NCI-H2107 treated with DMSO at 0.1 percent for 48 hours (cell line): ENCODE data around the gene FRZB.
A peak's percentile ranks its signal among the peaks of the same experiment; 100 is the strongest.
"Not testable (repeated sequence)": the region's sequence is repeated elsewhere in the genome, so short reads cannot be mapped to it uniquely, and the experiment has no call there.

Experiments used
- DNase-seq: peaks from one replicate; lab custom pipeline; 2025; ENCODE audit not compliant: unreplicated experiment; lab: John Stamatoyannopoulos, UW

Gene FRZB

DNA sequence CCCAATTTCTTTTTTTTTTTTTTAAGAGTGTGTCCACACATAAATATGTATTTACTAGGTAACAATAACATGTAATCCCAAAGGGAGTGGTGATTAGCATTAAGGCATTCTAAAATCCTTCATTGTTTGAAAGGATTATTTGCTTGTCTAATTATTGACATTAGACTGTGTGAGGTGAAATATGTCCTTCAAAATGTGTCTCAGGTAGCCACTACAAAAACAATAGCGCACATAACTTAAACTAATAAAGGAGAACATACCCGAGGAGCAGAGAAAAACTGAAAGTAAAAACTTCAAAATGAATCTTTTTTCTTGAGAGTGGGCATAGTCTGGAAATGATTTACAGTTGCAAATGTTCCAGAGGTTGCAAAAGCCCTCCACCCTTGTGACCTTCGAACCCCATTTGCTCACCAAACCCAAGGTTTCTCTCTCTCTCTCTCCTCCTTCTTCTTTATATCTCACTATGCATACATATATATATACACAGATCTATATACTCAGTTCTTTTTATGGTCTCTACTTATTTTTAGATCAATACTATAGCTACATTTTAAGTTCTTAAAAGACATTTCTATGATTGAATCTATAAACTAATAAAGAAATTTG lies 24.4 kb upstream of the FRZB start:
- no peak for DNase-seq

DNA sequence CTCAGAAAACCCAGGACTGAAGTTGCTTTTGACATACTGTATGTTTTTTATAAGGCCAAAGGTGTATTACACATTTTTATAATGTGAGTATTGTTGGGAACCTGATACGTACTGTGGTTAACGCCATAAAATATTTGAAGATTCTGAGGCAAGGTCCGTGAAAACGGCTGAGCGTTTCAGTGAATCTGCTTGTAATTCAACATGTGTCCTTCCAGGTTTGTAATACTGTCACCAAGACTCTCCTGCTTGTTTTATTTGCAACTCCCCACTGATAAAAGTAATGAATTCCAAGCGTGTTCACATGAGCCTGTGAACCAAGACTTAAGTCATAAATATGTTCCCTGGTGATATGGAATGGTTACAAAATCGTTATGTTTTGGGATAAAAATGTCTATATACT lies 23.9 kb upstream of the FRZB start:
- DNase-seq: no peak

DNA sequence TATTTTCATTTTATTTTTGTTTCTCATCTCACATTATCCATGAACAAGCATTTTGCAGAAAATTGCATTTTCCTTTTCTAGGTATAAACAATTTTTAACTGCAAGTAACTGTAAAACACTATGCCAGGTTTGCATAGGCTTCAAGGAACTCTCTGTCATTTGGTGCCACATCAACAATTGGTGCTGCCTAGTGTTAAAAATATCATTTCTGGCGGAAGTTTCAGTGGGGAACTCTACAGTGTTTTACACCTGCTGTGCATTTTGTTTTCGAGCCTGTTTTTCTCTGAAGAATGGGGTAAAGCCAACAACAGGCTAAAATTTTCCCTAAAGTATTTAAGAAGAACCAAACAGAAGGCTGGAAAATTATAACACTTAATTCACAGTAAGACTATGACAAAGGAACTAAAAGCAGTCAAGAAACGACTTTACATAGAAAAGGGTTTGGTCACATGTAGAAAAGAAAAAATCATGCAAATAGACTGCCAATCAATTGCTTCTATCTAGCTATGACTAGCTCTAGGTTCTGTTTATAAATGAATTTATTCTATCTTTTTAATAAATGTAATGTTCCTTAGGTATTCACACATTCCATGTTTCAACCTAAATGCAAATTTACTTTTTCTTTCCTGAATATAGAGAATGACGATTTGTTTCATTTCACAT lies 21.4 kb upstream of the FRZB start:
- DNase-seq: no peak

DNA sequence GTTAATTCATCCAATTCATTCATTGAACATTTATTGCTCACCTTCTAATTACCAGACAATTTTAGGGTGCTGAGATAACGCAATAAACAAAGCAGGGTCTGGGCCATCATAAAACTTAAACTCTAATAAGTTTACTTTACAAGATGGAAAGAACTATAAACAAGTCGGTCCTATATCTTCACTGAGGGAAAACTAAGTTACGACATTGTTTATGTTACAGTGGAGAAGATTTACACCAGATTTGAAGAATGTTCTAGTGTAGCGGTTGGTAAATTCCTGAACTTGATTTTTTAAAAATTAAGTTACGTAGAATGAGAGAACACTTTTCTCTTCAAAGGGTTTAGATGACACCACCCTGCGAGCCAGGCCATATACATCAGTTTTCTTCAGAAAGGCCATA lies 20.7 kb upstream of the FRZB start:
- no peak for DNase-seq

DNA sequence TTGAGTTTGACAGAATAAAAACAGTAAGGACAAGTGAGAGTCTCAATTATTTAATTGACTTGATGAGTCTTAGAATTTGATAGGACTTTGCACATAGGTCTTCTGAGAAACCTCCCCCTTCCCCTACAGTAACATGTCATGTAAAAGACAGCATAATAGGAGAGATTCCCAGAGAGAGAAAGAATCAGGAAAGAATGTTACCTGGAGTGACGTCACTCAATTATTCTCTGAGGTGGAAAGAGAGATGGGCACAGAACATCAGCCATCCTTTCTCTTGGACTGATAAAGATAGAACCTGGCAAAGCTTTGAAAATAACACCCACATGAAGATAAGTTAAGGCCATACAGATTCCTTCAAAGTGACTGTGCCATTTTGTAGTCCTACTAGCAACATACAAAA lies 19.3 kb upstream of the FRZB start:
- no peak for DNase-seq

DNA sequence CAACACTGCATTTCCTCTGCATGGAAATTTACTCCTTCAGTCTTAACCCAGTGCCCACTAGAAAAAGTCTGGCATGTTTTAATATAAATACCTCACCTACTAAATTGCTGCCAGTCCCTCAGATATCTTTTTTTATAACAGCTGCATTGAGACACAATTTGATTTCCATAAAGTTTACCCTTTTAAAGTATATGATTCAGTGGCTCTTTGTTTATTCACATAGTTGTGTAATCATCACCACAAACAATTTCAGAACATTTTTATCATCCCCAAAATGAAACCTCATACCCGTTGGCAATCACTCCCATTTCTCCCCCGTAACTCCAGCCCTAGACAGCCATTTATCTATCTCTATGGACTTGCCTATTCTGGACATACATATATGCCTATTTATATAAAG lies 17.0 kb upstream of the FRZB start:
- no peak for DNase-seq

DNA sequence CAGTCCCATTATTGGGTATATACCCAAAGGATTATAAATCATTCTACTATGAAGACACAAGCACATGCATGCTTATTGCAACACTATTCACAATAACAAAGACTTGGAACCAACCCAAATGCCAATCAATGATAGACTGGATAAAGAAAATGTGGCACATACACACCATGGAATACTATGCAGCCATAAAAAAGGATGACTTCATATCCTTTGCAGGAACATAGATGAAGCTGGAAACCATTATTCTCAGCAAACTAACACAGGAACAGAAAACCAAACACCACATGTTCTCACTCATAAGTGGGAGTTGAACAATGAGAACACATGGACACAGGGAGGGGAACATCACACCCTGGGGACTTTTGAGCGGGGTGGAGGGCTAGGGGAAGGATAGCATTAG lies 13.7 kb upstream of the FRZB start:
- DNase-seq: not testable (repeated sequence)

DNA sequence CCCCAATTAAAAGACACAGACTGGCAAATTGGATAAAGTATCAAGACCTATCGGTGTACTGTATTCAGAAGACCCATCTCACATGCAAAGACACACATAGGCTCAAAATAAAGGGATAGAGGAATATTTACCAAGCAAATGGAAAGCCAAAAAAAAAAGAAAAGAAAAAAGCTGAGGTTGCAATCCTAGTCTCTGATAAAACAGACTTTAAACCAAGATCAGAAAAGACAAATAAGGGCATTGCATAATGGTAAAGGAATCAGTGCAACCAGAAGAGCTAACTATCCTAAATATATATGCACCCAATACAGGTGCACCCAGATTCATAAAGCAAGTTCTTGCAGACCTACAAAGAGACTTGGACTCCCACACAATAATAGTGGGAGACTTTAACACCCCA lies 10.2 kb upstream of the FRZB start:
- not testable (repeated sequence) for DNase-seq

DNA sequence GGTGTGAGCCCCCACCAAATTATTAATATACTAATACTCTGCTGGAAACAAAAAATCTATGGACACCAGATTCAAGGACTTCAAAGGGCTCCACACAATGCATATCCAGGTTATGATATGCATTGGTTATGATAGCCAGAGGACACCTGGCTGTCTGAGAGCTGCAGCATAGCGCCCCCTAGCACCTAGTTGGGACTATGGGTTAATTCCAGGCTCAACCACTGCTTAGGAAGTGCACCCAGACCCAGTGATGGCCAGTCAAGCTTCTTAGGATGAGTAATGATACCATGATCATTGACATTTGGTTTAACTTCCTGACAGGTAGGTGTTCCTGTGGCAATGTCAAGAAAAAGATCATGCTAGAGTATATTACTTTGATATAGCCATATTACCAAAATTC lies 3.8 kb upstream of the FRZB start:
- peak; percentile 7 for DNase-seq

DNA sequence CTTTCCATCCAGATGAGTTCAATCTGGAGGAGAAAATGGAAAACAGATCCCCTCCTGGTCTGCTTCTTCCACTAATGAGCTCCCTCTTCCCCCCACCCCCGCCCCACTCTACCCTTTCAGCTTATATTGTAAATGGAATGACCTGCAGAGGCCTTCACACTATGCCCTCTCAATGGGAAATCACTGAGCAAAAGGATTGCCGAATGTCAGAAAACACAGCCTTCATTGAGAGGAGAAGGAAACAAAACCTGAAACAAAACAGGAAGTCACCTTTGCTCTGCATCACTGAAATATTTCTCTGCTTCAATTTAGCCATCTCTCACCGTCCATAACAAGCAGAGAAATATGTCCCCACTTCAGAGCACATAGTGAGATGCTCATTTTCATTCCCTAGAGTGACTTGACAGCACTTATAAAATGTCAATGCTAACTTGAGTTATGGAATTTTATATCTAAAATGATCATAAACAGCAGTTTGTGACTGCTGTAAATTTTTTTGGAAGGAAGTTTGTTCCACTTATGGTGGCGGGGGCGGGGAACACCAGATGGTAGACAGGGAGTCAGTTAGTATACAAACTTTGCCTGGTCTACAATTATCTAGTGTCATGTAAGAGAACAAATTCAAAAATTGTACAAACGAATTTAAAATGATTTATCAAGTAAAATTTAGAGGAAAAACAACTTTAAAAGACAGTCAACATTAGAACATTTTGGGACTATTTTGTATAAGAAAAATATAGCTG lies 1.8 kb upstream of the FRZB start:
- DNase-seq: no peak

DNA sequence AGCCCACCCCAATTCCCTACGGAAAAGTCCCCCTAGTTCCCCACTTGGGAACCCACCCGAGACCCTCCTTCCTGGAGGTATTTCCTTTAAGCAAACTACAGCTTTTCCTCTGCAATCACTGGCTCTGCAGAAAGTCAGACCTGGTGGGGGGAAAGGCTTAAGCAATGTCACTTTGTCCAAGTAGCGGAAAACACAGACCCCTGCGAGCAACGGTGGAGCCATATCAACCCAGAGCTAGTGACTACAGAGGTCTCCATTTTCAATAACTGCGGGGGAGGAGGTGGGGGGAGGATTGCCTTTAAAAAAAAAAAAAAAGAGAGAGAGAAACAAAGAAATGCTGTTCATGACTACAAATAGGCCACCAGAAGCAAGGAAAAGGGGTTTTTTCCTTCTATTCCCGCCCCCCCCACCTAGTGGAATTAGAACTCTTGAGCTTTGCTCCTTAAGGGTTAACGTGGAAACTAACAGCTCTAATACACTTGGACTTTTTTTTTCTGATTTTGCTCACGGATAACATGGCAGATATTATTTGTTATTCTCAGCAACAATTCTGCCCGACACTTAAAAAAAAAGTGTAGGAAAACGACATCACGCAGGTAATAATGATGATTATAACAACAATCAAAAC lies 1.1 kb upstream of the FRZB start:
- DNase-seq: no peak

DNA sequence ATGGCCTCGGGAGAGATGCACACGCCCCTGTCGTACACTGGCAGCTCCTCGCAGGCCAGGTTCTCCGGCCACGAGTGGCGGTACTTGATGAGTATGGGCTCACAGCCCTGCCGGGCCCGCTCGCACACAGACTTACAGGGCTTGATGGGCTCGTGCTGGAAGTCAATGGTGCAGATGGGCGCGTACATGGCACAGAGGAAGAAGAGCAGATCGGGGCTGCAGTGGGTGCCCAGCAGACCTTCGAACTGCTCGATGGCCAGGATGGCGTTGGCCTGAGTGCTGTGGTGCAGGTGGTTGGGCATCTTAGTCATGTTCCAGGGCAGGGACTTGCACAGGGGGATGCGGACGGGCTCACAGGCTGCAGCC lies 359 bp downstream of the FRZB start:
- no peak for DNase-seq

DNA sequence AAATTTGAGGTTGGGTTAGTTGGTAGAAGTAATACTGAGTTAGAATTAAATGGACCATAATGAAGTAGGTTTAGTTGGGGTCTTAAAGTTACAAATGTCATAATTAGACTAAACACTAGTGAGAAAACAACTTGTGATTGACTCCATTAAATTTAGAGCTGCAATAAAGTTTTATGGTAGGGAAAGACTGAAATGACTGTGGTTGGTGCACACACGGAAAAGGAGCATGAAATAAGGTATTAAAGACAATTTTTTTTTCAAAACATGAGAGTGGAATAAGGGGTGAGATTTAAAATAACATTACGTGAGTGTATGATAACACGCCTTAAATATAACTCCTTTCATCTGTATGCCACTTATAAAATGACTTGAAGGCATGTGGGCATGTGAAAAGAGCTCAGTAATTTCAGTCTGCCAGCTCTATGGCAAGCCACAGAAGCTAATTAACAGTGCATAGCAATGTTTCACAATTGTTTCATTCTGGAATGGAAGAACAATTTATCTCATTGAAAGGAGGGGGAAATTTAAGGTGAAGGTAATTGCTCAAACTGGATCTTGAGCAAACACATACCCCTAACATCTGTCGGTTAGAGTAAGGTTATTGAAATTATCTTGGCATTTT lies 1.4 kb downstream of the FRZB start:
- no peak for DNase-seq

DNA sequence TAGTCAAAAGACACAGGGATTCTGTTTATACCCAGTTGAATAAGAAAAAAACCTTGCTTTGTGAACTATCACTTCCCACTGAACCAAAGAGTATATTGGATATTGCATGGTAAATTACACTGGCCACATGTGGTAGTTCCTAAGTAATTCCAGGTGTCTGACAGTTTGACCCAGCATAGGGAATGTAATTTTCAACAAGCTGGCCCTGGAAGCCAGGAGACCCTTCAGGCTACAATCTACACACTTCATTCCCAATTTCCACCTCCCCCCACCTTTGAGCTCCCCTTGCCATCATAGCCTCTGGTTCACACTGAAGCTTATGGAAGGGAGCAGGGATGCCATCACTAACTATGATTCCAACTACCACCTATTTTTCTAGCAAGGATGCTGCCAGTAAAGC lies 2.8 kb downstream of the FRZB start:
- no peak for DNase-seq

DNA sequence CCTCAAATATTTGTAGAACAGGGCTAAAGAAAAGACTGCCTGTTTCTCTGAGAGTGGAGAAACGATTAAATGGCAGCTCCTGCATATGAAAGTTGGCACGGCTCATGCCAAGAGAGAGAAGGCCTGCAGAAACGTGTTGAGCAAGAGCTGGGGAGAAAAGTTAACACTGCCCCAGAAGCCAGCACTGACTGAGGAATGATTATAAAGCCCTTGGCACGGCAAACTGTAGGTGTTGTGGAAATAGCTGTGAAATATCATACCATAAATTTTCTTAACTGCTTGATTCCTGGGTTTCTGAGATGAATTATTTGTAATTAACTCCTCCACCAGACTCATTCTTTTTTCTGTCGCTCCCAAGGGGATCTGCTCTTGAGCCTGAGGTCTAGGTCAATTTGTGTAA lies 4.3 kb downstream of the FRZB start:
- DNase-seq: no peak

DNA sequence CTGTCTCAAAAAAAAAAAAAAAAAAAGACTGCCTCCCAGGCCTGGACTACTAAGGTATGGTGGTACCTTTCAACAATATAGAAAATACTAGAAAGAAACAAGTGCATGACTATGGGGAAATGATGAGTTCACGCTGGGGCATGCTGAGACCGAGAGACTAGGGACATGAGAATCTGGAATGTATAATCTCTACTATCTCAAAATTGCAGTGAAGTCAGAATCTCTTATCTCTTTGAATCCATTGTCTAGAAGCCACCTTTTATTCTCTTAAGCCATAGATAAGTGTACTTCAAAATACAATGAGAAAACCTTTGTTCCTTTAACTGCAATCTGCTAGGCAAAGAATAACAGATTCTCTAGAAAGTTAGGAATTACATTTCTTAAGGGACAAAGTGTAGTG lies 5.6 kb downstream of the FRZB start:
- DNase-seq: no peak

DNA sequence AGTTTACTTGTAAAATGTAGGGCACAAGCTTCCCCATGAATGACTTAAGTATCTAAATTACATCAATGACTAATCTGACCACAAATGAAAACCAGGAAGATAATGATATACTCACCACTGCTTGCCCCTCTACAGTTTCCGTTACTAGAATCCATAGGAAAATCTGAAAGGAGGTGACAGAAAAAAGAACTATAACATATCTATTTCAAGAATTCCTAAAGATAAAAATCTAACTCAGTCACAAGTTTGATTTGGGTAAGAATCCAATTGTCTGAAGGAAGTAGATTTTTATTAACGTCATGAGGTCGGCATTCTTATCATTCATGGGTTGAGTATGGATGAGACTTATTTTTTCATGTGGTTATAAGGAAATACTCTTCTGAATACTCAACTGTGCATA lies 7.8 kb downstream of the FRZB start:
- DNase-seq: no peak

DNA sequence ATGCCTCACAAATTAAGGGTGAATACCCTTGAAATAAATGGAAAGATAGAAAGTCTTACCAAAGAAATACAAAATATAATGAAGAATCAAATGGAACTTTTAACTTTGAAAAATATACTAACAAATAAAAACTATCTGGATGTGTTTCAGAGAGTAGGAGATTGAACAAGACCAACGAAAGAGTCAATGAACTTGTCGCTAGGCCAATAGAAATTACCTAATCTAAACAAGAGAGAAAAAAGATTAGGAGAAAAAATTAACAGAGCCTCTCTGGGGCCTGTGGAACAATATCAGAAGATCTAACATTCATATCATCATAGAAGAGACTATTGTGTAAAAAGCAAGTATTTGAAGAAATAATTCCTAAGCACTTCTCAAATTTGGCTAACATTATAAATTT lies 11.1 kb downstream of the FRZB start:
- no peak for DNase-seq

DNA sequence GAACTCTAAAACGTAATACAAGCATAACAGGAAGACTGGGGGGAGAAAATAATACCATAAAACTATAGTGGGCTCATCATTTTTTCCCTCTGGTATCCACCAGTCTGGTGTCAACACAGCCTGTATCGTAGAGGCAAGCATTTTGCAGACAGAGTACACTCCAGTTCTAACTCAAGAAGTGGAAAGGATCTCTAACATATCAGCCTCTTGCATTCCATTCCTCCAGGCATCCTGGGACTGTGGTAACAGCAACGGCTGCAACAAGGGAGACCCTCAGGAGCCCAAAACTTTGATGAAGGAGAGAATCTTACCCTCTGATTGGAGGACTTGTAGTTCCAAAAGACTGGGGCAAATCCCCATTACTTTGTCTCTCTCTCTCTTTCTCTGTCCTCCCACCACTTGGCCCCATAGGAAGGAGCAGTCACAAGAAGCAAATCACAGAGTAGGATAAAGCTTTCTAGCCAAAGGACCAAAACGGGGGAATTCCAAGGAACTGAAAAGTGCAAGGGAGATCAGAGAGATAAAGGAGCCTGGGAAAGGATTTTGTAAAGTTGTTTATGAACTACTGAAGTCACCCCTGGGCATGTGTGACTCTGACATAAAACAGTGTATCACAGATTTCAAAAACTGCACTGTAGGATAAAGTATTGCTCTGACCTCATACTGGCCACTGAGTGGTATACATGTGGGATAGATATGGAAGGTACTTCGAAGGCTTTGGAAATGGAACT lies 11.9 kb downstream of the FRZB start:
- DNase-seq: no peak

DNA sequence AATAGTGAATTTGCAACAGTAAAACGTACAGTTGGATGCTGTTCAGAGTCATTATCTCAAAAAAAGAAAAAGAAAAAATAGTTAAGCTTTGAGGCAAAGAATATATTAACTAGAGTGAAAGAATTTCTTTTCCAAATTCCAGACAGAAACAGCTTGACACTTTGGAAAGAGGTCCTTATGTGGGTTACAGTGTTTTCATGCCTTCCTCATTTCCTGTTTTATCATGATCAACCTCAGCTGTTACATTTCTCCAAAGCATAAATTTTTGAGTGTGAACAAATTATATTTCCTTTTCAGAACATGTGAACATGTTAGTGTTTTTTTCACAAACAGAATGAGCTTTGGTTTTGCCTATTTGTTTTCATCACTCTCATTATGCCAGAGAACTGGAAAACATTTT lies 13.6 kb downstream of the FRZB start:
- DNase-seq: no peak

DNA sequence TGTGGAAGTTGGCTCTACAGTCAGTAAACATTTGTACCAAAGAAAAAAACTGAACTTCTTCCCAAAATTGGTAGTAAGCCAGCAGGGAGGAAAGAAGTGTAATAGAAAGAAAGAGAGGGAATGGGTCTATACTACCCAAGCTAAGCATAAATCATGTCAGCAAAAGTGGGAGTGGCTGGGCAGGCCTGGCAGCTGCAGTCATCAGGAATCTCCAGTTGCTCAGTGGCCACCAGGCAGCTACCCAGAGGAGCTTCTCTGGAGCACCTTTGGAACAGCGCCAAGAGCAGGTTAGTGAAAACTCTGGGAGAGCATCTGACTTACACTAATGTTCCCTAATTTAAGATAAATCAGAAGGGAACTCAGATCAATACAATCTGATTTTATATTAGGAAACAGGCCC lies 14.3 kb downstream of the FRZB start:
- peak; percentile 13 for DNase-seq
